Middle frontal gyrus (tissue), 1 donor: ENCODE results near the gene GREB1.
A peak's percentile ranks its signal among the peaks of the same experiment; 100 is the strongest.

Experiments
- DNase-seq: peaks from one replicate; pipeline ENCODE4 v3.0.0-alpha.2; 2015; ENCODE audit warnings: low spot score; ENCODE audit errors: extremely low spot score

The GREB1 gene

GRCh38 chr2:11533278-11534070 is at the start of gene GREB1:
Gene GREB1, plus strand, starts transcription at chr2:11534045. Its CDS starts 22,570 bp downstream, at chr2:11556615.
- no peak for DNase-seq

GRCh38 chr2:11488809-11489208 is 45.0 kb upstream of the GREB1 start:
- no peak for DNase-seq

GRCh38 chr2:11490194-11490593 is 43.7 kb upstream of the GREB1 start:
- no peak for DNase-seq

GRCh38 chr2:11491348-11491933 is 42.4 kb upstream of the GREB1 start:
- no peak for DNase-seq

GRCh38 chr2:11492244-11492643 is 41.6 kb upstream of the GREB1 start:
- no peak for DNase-seq

GRCh38 chr2:11492720-11493119 is 41.1 kb upstream of the GREB1 start:
- no peak for DNase-seq

GRCh38 chr2:11493282-11493681 is 40.6 kb upstream of the GREB1 start:
- no peak for DNase-seq

- DNase-seq, result no peak
Measured at GRCh38 chr2:11494310-11494709, 39.5 kb upstream of the GREB1 start.

GRCh38 chr2:11495844-11496681 is 37.8 kb upstream of the GREB1 start:
- no peak for DNase-seq

- DNase-seq, result peak; percentile 42
Measured at GRCh38 chr2:11498543-11499034, 35.3 kb upstream of the GREB1 start.

- peak; percentile 41 for DNase-seq
Measured at GRCh38 chr2:11499081-11499743, 34.6 kb upstream of the GREB1 start.

GRCh38 chr2:11500702-11501303 is 33.0 kb upstream of the GREB1 start:
- DNase-seq, result no peak

GRCh38 chr2:11502740-11503292 is 31.0 kb upstream of the GREB1 start:
- DNase-seq, result no peak

- no peak for DNase-seq
Measured at GRCh38 chr2:11503354-11503927, 30.4 kb upstream of the GREB1 start.

- DNase-seq, result no peak
Measured at GRCh38 chr2:11505652-11506610, 27.9 kb upstream of the GREB1 start.

- no peak for DNase-seq
Measured at GRCh38 chr2:11506611-11506969, 27.3 kb upstream of the GREB1 start.

GRCh38 chr2:11507517-11507916 is 26.3 kb upstream of the GREB1 start:
- no peak for DNase-seq

- DNase-seq, result peak; percentile 31
Measured at GRCh38 chr2:11508279-11508678, 25.6 kb upstream of the GREB1 start.

GRCh38 chr2:11509657-11510360 is 24.0 kb upstream of the GREB1 start:
- no peak for DNase-seq
